ENCODE results near the gene UBE2O.
"Not testable (repeated sequence)": the region's sequence is repeated elsewhere in the genome, so short reads cannot be mapped to it uniquely, and the experiment has no call there.

UBE2O gene

DNA sequence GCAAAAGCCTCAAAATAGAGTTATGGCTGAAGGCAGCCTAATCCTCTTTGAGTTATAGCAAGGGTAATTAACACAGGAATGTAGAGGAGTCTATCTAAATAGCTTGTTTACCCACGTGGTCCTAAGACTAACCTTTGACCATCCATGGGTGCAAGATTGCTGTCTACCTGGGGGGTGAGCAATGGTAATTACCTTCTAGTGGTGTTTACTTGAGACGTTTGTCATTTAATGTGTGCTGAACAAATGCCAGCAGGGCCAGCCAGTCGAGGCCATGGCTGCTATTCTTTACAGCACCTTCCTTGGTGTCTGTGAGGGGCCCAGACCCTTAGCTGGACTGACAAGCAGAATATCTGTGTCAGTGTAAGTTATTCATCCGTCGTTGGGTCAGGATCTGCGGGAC, 85.3 kb downstream of the UBE2O start:
- no peak for DNase-seq

- no peak for DNase-seq
Measured at GRCh38 chr17:76366247-76366646, 86.7 kb downstream of the UBE2O start.

DNA sequence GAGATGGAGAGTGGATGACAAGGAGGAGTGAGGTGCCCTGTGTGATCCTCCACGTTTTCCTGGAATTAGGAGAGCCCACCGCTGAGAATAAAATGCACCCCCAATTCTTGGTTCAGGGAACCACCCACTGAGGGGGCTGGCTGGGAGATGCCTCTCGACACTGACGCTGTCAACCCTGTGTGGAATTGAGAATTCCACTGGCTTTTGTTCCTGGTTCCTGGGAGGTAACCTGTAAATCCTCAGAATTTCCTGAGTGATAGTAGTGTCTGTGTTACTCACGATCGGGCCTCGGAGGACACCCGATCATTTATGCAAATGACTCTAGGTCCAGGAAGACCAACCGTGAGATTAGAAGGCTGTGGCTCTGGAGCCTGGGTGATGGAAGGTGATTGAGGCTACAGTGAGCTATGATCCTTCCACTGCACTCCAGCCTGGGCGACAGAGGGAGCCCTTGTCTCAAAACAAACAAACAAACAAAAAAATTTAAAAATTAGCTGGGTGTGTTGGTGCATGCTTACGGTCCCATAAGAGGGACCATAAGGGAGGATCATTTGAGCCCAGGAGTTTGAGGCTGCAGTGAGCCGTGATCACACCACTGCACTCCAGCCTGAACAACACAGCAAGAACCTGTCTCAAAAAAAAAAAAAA, 87.6 kb downstream of the UBE2O start:
- no peak for DNase-seq

DNA sequence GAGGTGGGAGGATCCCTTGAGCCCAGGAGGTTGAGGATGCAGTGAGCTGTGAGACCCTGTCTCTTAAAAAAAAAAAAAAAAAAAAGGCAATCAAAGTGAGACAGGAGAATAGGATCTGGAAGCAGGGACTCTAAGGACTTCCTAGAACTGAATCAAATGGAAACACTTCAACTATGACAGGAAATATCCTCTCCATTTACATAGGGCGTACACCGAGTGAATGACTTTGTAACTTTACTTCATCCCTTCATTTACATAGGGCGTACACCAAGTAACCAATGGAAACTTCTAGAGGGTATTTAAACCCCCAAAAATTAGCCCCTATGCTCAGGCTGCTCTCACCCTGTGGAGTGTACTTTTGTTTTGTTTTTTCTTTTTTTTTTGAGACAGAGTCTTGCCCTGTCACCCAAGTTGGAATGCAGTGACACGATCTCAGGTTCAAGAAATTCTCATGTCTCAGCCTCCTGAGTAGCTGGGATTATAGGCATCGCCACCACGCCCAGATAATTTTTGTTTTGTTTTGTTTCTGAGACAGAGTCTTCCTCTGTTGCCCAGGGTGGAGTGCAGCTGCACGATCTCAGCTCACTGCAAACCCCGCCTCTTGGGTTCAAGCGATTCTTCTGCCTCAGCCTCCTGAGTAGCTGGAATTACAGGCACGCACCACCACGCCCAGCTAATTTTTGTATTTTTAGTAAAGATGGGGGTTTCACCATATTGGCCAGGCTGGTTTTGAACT, 89.7 kb downstream of the UBE2O start:
- DNase-seq = no peak

- DNase-seq = no peak
Measured at GRCh38 chr17:76360461-76360860, 92.5 kb downstream of the UBE2O start.

DNA sequence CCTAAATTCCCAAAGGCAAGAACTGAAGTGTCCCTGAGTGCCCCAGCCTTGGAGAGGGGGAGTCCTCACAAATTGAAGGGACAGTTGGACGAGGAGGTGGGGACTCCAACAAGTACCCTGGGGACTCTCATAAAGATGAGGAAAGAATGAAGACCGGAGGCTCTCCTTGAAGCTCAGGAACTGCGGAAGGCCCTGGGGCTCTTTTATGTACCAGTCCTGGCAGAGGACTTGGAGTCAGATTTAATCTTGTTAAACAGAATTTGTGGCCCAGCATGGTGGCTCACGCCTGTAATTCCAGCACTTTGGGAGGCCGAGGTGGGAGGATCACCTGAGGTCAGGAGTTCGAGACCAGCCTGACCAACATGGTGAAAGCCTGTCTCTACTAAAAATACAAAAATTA, 93.2 kb downstream of the UBE2O start:
- DNase-seq = not testable (repeated sequence)

DNA sequence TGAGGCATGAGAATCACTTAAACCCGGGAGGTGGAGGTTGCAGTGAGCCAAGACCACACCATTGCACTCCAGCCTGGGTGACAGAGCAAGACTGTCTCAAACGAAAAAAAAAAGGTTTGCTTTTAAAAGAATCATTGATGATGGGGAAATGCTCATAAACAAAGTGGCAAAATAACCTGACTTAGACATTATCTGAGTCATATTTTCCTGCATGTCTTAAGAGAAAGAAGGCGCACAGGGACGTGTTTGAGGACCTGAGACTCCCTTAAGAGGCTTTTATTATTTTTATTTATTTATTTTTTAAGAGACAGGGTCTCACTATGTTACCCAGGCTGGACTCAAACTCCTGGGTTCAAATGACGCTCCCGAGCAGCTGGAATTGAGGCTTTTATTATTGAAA, 93.6 kb downstream of the UBE2O start:
- DNase-seq = no peak

GRCh38 chr17:76357597-76358158, 95.3 kb downstream of the UBE2O start:
- no peak for DNase-seq

DNA sequence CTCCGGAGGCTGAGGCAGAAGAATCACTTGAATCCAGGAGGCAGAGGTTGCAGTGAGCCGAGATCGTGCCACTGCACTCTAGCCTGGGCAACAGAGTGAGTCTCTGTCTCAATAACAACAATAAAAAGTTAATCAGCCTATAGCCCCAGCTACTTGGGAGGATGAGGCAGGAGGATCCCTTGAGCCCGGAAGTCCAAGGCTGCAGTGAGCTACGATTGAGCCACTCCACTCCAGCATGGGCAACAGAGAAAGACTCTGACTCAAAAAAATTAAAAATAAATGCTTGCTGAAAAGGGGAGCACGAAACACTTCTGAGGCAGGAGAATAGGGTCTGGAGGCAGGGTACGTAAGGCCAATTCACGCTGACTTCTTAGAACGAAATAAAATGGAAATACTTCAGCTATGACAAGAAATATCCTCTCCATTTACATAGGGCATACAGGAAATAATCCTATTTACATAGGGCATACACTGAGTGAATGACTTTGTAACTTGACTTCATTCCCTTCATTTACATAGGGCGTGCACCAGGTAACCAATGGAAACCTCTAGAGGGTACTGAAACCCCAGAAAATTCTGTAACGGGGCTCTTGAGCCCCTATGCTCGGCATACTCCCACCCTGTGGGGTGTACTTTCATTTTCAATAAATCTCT, 96.0 kb downstream of the UBE2O start:
- no peak for DNase-seq

GRCh38 chr17:76354747-76355310, 98.1 kb downstream of the UBE2O start:
- no peak for DNase-seq

- no peak for DNase-seq
Measured at GRCh38 chr17:76354317-76354729, 98.6 kb downstream of the UBE2O start.

DNA sequence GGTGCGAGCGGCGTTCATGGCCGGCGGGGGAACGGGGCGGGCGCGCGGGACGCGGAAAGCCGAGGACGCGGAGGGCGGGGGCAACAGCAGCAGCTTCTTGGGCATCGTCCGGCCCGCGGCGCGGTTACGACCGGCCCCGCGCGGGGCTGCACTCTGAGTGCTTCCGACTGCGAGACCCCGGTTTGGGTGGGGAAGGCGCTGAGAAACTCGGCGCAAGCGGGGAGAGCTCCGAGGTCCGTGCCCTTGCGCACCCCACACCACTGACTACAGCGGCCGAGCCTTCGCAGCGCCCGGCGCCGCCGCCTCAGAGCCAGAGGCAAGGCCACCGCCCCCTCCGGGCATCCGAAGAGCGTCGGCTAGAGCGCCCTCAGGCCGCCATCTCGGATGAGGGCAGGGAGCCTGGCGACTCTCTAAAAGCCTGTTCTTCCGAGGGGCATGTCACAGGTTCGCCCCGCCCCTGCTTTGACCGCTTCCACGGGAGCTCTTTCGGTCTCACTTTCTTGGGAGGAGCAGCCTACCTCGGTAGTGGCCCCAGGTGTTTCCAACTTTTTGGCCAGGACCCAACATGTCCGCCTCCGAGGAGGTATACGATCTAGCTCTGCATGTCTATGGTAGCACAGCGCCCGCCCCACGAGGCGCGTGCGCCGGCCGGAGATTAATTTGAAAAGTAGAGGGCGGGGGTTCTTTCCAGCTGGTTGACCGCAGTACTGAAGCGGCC, 99.2 kb downstream of the UBE2O start, which contains the start of gene PRPSAP1:
TSS of gene PRPSAP1 (minus strand) at position 318 of the 718 bp plus-strand sequence. CDS start at position 105, 213 bp downstream.
- peak; percentile 79 for DNase-seq

DNA sequence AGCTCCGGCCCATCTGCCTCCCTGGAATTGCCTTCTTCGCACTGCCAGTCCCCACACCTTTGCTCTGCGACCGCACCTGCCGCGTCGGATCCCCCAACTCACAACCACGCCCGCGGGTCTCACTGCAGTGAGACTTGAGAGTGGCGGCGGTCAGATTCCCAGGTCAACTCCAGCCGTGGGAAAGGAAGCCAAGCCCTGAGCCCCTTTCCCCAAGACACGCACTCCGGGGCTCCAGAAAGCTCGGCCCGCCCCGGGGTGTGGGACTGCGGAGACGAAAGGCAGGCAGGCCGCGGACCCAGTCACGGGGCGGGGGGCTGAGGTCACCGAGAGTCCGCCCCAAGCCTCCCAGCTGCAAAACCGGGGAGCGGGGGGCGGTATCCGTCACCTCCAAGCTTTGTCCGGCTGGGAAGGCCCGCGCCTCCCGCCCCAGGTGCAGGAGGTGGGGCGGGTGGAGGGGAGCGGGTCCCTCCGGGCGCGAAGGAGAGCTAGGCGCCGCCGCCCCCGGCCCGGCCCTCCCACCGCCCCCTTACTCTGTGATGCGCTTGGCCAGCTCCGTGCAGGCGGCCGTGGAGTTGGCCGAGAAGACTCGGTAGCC, 99.9 kb downstream of the UBE2O start:
- no peak for DNase-seq

DNA sequence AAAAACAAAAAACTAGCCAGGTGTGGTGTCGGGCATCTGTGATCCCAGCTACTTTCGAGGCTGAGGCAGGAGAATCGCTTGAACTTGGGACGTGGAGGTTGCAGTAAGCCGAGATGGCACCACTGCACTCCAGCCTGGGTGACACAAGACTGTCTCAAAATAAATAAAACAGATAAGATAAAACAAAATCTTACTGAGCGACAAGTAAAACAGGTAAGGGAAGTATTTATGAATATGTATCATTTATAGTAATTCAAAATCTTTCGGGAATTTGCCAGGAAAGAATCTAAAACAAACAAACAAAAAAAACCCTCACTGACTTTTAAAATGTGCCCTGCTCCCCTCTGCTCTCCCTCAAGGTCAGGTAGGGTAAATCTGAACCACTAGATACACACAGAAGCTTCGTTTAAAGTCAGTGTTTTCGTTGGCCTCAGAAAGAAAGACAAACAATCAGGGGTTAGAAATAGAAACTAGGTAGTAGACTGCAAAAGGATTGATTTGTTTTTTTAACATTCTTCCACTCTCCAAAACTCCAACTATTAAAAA, 101.4 kb downstream of the UBE2O start:
- DNase-seq = no peak

DNA sequence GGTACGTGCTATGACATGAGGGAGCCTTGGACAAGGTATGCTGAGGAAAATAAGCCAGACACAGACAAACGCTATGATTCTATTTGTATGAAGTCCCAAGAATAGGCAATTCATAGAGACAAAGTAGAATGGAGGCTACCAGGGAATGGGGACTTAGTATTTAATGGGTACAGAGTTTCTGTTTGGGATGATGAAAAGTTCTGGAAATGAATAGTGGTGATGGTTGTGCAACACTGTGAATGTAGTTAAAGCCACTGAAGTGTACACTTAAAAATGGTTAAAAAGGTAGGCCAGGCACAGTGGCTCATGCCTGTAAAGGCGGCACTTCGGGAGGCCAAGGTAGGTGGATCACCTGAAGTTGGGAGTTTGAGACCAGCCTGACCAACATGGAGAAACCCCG, 102.5 kb downstream of the UBE2O start:
- no peak for DNase-seq

DNA sequence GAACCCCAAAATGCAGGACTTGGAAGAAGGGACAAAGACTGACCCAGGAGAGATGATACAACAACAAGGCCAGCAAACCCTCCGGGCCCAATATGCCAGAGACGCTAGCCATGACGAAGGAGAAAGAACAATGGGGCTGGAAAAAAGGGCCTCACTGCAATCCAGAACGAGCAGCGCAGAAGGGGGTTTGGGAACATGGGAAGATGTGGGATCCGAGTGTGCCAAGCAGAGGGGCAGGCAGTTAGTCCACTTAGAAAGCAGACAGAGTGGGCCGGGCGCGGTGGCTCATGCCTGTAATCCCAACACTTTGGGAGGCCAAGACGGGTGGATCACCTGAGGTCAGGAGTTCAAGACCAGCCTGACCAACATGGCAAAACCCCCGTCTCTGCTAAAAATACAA, 106.0 kb downstream of the UBE2O start:
- not testable (repeated sequence) for DNase-seq

DNA sequence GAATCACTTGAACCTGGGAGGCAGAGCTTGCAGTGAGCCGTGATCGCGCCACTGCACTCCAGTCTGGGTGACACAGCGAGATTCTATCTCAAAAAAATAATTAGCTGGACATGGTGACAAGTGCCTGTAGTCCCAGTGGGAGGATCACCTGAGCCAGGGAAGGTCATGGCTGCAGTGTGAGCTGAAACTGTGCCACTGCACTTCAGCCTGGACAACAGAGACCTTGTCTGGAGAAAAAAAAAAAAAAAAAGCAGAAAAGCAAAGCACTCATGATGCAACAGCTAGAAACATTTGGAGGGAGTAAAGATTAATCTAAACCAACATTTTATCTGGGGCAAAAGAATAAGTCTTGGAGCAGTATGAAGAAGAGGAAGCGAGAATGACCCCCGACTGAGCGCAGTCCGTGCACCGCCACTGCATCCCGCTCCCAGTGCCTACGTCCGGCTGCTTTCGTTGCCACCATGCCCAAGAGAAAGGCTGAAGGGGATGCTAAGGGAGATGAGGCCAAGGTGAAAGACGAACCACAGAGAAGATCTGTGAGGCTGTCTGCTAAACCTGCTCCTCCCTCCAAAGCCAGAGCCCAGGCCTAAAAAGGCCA, 107.5 kb downstream of the UBE2O start:
- no peak for DNase-seq

DNA sequence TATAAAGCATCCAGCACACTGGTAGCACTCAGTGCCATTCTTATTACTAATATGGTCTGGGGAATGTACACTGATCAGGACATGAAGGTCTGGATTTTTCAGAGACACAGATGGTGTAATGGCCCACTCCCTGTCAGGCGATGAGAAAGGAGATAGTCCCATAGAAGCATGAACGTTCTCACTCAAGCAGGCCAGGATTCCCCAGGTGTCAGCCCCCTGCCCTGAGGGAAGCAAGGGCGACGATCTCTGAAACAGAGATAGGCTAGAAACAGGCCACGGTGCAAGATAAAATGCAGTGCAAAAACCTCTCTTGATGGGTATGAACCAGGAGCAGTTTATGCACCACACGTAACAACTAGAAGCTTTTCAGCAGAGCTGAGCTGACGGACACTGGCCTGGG, 109.8 kb downstream of the UBE2O start:
- DNase-seq = no peak

DNA sequence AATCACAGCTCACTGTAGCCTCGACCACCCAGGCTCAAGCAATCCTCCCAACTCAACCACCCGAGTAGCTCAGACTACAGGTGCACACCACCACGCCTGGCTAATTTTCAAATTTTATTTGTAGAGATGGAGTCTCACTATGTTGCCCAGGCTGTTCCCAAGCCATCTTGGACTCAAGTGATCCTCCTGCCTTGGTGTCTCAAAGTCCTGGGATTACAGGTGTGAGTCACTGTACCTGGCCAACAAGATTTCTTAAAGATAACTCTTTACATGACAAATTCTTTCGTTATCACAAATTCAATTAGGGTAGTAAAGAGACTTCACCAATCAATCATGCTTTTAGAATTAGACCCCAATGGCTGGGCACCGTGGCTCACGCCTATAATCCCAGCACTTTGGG, 111.7 kb downstream of the UBE2O start:
- DNase-seq = no peak

Measured in NCI-H1048 (cell line).